Right hindlimb (tissue), 1 donor: ENCODE results near the gene TMEM259.

Source experiments
- DNase-seq: peaks from one replicate; pipeline ENCODE4 v3.0.0-alpha.2; 2018

The TMEM259 gene

DNA sequence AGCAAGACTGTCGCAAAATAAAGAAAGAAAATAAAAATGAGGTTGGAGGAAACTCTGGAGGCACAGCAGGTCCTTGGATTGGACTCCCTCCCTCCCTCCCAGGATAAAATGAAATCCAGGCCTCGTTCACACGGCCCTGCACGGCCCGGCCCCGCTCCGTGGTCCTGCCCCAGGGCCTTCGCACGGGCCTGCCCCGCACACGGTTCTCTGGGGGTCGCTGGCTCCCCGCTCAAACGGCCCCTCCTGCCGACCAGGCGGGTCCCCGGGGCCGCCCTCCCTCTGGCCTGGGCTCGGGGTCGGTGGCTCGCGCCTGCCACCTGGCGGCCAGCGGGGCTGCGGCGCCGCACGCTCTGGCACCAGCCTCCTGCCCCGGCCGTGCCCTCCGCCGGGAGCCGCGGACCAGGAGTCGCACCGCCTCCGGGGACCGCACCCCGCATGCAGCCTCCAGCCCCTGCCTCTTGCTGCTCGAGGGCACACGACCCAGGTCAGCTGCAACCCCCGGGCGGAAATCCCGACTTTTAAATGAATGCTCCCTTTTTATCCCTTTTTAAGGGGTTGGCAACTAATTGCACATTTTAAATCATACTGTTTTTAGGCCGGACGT, 38.3 kb downstream of the TMEM259 start:
- peak; percentile 81 for DNase-seq

GRCh38 chr19:980133-980998, 40.6 kb downstream of the TMEM259 start:
- no peak for DNase-seq

DNA sequence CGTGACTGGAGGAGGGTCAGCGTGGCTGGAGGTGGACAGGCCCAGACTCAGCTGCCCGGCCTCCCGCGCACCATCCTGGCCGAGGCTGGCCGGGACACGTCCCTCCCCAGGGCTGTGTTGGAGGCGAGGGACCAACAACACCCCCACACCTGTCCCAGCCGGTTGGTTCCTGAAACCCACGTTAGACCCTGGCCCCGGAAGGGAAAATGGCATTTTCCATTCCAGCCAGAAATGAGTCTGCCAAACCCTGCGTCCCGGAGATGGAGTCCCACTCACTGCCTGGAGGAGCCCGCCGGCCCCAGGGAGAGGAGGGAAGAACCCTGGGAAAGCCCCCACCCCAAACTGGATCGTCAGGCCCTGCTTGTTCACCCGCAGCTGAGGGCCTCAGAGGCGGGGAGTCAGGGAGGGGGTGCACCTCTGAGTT, 41.6 kb downstream of the TMEM259 start:
- DNase-seq = no peak

- DNase-seq = no peak
Observed at GRCh38 chr19:977058-977464, 43.9 kb downstream of the TMEM259 start.

DNA sequence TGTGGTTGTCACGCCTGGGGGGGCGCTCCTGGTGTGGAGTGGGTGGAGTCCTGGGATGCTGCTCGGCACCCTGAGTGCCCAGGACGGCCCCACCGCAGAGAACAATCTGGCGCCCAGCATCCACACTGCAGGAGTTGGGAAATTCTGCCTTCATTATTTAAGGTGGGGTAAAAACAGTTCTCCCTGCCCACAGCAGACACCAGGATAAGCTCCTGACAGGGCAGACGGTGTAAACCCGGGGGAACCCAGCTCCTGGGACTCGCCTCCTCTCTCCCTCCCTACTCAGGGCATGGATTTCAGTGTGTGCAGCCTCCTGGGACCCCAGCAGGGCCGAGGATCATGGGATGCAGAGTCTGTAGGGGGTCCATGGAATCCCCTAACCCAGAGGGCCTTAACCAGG, 44.4 kb downstream of the TMEM259 start:
- no peak for DNase-seq

DNA sequence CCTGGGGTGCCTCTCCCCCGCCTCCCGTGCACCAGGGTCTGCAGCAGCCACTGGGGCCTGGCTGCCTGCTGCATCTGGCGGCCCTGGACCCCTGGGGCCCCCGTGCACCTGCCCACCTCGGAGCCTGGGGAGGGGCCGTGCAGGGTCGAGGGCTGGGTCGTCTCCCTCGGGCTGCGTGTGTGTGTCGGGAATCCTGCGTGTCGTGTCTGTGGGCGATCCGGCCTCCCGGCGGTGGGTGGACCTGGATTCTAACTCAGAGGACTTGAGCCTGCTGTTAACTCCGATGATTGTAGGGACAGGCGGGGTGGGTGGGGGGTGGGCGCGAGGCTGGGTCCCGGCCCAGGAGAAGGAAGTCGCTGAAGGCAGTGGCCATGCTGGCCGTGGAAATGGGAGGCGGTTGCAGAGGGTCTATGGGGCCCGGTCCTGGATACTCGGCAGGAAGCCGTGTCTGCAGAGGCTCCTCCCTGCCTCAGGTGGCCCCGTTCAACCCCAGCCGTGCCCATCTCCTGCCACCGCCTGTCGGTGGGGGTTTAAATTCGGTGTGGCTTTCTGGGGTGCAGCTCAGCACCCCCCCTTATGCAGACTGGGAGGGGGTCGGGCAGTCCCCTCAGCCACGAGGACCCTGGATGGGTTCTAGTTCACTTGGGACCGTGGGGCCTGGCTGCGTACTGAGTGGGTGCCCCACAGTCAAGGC, 46.2 kb downstream of the TMEM259 start:
- DNase-seq = no peak

GRCh38 chr19:973726-974563, 47.0 kb downstream of the TMEM259 start:
- no peak for DNase-seq

DNA sequence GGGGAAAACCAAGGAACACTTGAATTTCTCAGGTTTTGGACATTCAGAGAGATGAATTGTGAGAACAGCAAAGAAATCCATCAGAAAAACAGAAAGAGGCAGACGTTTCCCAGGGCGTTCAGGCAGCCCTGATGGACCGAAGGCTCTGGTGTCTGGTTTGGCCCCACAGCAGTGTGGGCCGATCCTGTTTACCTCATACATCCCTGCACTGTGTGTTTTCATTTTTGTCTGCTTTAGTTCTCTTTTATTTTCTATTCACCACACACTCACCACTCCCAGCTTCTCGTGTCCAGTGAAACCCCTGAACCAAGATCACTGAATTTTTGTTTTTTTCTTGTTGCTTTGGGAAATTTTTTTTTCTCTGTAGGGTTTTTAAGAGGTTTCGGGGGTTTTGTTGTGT, 48.6 kb downstream of the TMEM259 start:
- DNase-seq = no peak

GRCh38 chr19:971795-972194, 49.1 kb downstream of the TMEM259 start:
- no peak for DNase-seq

DNA sequence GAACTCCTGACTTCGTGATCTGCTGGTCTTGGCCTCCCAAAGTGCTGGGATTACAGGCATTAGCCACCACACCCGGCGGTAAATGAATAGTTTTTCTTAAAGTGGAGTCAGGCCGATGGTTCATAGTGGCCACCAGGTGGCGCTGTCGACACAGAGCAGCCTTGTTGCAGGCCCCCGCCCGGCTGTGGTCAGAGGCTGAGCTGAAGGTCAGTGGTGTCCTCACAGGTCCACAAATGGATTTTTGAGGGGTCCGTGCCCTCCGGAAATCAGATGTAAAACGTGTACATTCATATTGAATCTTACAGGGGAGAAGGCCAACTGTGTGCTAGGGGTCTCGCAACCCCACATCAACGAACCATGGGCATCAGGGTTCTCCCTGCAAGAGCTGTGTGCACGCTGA, 50.2 kb downstream of the TMEM259 start:
- no peak for DNase-seq

GRCh38 chr19:966485-967088, 54.3 kb downstream of the TMEM259 start:
- no peak for DNase-seq

DNA sequence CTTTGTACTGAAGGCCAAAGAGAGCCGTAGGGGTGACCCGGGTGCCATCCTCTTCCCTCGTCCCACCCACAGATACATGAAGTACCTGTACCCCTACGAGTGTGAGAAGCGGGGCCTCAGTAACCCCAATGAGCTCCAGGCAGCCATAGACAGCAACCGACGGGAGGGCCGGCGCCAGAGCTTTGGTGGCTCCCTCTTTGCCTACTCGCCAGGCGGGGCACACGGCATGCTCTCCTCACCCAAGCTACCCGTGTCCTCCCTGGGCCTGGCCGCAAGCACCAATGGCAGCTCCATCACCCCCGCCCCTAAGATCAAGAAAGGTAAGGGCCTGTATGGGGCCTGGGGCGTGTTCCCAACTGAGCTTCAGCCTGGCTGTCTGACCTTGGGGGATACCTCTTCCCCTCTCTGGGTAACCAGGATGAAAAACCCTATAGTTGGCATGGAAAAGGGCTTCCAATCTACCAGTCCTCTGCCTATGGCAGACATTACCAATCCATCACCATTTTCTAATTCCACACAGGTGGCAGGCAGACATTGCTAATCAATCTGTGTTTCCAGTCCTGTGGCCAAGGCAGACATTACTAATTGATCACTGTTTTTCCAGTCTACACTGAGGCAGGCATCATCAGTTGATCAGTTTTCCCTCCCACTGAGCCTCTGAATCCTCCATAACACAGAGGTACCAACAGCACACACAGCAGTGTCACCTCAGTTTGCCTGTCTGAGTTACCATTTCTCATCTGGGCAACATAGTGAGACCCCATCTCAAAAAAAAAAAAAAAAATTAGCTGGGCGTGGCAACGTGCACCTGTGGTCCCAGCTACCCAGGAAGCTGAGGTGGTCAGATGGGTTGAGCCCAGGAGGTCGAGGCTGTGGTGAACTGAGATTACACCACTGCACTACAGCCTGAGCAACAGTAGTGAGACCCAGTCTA, 55.9 kb downstream of the TMEM259 start:
- DNase-seq = no peak

DNA sequence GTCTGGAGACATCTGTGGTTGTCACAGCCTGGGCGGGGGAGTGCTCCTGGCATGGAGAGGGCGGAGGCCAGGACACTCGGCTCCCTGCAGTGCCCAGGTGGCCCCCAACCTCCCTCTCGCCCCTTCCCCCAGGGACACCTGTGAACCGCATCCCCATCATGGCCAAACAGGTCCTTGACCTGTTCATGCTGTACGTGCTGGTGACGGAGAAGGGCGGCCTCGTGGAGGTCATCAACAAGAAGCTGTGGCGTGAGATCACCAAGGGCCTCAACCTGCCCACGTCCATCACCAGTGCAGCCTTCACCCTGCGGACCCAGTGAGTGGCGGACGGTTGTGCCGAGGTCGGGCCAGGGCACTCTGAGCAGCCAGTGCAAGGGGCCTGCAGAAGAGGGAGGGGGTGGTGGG, 56.8 kb downstream of the TMEM259 start:
- DNase-seq = no peak

- peak; percentile 43 for DNase-seq
Observed at GRCh38 chr19:963486-963951, 57.4 kb downstream of the TMEM259 start.

- DNase-seq = no peak
Observed at GRCh38 chr19:962683-963400, 58.1 kb downstream of the TMEM259 start.

- DNase-seq = peak; percentile 37
Observed at GRCh38 chr19:961866-962620, 58.9 kb downstream of the TMEM259 start.

GRCh38 chr19:960601-960938, 60.4 kb downstream of the TMEM259 start:
- DNase-seq = peak; percentile 17

DNA sequence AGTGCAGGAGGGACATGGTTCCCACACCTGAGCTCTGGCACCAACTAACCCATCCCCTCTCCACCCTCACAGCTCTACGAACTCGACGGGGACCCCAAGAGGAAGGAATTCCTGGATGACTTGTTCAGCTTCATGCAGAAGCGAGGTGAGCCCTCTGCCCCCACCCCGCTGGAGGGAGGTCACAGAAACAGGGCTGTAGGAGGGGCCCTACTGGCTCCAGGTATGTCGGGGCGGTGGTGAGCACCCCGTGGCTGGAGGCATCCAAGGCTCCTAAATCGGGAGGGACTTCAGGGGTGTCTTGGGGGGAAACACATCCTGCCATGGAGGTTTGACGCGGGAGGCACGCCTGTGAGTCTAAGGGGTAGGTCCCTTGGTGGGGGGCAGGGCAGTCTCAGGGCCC, 60.9 kb downstream of the TMEM259 start:
- peak; percentile 18 for DNase-seq
